Activated CD4-positive, alpha-beta memory T cell treated with anti-CD3 and anti-CD28 coated beads for 36 hours (primary cell): Measurements from ENCODE around the gene ARHGAP8. TPM values are rescaled to one million over a fixed set of nuclear protein-coding genes. Genes with fewer than 3 reads are reported as not detected.
A peak's percentile ranks its signal among the peaks of the same experiment; 100 is the strongest.
"Not testable (repeated sequence)": the region's sequence is repeated elsewhere in the genome, so short reads cannot be mapped to it uniquely, and the experiment has no call there.

ENCODE experiments used
- CTCF ChIA-PET: fragments of 350-600 bp; sonication (Branson Sonifier 250); formaldehyde crosslinking; loops from one replicate; lab custom pipeline; 2021; ENCODE audit warnings: antibody characterized with exemption, inconsistent platforms; lab: Charles Lee
- POLR2A ChIA-PET: fragments of 350-600 bp; sonication (Branson Sonifier 250); formaldehyde crosslinking; loops from one replicate; lab custom pipeline; 2021; ENCODE audit warnings: antibody characterized with exemption; lab: Charles Lee
- DNase-seq: peaks from one replicate; pipeline ENCODE4 v3.0.0-alpha.2; 2020
- H3K27ac Mint-ChIP-seq: one replicate; pipeline ENCODE4 v1.8.0; 2021; ENCODE audit warnings: mixed read lengths
- H3K27me3 Mint-ChIP-seq: one replicate; pipeline ENCODE4 v1.8.0; 2021; ENCODE audit warnings: mixed read lengths
- H3K36me3 Mint-ChIP-seq: one replicate; pipeline ENCODE4 v1.8.0; 2021; ENCODE audit warnings: mixed read lengths
- H3K4me1 Mint-ChIP-seq: one replicate; pipeline ENCODE4 v1.8.0; 2021; ENCODE audit warnings: low read depth, mixed read lengths
- H3K4me3 Mint-ChIP-seq: one replicate; pipeline ENCODE4 v1.8.0; 2021; ENCODE audit warnings: mild to moderate bottlenecking, mixed read lengths
- H3K9me3 Mint-ChIP-seq: one replicate; pipeline ENCODE4 v1.8.0; 2021; ENCODE audit warnings: mixed read lengths
- intact Hi-C: fragments of 100-400 bp; cut with micrococcal nuclease; formaldehyde crosslinking; loops from one replicate; pipeline ENCODE4 v1.15.1; 2023
- total RNA-seq, 2 experiments: library from RNA; stranded (reverse); gene quantifications; one replicate each; pipeline ENCODE4 v1.2.3, GENCODE V29; 2021

Gene ARHGAP8
- total RNA-seq, 2 experiments from 2014 or later = 0.73 to 0.88 TPM

DNA sequence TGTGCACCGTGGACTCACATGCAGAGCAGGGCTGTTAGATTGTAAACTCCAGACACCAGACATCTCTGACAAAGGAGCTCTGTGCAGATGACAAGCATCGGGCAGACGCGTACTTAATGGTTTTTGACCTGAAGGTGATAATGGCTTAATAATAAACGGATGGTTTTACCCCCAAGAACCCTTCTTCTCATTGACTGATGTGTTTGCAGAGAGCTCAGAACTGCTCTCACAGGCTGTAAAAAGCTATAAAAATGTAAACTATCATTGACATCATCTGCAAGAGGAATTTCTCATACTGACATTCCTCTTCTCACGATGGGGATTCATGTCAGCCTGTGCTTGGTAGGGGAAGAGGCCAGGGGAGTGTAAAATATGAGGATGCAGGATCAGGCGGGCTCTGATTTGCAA lies 8.6 kb upstream of the ARHGAP8 start:
- H3K4me3 Mint-ChIP-seq = no peak overlapping the region
- H3K27me3 Mint-ChIP-seq = peaks cover 9% of the 10 kb centered on the region
- no peaks in the 10 kb centered on the region for H3K9me3 Mint-ChIP-seq
- intact Hi-C loops = no loop called here
- H3K36me3 Mint-ChIP-seq = no peaks in the 10 kb centered on the region
- ChIA-PET CTCF (no interaction called here), POLR2A (no interaction called here)
- H3K4me1 Mint-ChIP-seq = no peaks in the 10 kb centered on the region
- DNase-seq = no peak
- no peak overlapping the region for H3K27ac Mint-ChIP-seq

DNA sequence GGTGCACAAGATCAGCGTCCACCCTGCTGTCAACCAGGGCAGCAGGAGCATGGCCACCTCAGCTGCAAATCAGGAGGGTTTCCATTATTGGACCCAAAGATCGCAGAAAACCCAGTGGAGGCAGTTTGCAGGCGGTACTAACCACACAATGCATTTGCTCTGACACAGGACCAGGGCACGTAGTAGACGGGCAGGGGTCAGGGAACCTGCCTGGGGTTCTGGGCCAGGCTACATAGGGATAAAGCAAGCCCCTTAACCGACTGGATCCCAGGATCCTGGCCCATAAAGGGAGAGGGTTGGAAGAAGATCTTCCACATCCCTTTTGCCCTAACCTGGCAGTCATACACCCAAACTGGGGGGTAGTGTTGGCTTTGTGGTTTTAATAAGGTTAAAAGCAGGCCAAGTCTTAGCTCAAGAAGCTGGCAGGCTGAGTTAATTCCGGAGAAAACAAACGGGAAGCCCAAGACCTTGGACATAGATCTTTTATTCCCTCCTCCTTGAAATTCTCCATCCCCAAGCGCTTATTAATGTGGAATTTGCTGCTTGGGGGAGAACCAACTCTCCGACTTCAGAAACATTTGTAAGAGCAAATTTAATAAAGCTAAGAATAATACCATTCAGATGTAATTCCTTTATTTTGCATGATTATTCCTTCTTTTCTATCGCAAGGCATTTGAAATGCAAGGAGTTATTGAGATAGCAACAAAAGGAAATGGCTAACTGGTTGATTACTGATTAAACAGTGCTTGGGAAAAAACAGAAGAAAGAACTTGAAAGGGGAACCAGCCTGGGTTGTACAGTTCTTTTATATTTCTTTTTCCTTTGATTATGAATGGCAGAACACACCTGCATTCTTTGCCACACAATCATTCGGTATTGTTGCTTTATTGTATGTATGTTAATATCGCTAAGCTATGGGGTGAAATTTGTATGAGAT lies 6.3 kb upstream of the ARHGAP8 start:
- Mint-ChIP-seq H3K27ac (no peak overlapping the region), H3K27me3 (peaks cover 16% of the 10 kb centered on the region), H3K4me3 (no peak overlapping the region), H3K36me3 (no peaks in the 10 kb centered on the region), H3K4me1 (no peaks in the 10 kb centered on the region), H3K9me3 (peaks cover 3% of the 10 kb centered on the region)
- DNase-seq = no peak
- intact Hi-C loops = no loop called here
- POLR2A ChIA-PET = no interaction called here
- CTCF ChIA-PET = interaction anchor here (1.0 kb wide), 1 partner anchor 9 kb away, joined by 4 read pairs; no protein-coding TSS in a partner anchor

DNA sequence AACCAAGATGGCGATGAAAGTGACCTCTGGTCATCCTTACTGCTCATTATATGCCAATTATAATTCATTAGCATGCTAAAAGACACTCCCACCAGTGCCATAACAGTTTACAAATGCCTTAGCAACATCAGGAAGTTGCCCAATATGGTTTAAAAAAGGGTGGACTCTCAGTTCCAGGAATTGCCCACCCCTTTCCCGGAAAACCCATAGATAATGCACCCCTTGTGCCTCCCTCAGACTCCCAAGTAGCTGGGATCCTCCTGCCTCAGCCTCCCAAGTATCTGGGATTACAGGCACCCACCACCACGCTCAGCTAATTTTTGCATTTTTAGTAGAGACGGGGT lies 4.6 kb upstream of the ARHGAP8 start:
- H3K36me3 Mint-ChIP-seq, DNase-seq, POLR2A ChIA-PET, H3K9me3 Mint-ChIP-seq, CTCF ChIA-PET, H3K4me1 Mint-ChIP-seq, intact Hi-C loops, H3K27ac Mint-ChIP-seq, H3K4me3 Mint-ChIP-seq: not testable (repeated sequence)
- H3K27me3 Mint-ChIP-seq = peaks cover 20% of the 10 kb centered on the region

DNA sequence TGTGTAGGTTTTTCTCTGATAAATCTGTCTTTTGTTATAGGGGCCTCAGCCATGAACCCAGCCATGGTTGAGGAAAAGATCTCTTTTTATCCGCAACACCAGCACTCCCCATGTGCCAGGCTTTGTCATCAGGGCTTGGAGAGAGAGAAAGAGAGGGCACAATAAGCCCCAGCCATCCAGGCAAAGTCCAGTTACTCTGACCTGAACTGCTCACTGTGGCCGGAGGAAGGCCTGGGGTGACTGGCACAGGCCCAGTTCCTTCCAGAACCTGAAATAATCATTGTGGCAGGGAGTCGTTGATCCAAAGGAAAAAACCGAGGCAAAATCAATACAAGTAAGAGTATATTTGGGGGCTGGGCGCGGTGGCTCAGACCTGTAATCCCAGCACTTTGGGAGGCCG lies 3.9 kb upstream of the ARHGAP8 start:
- POLR2A ChIA-PET = no interaction called here
- H3K4me1 Mint-ChIP-seq = peaks cover 4% of the 10 kb centered on the region
- H3K27me3 Mint-ChIP-seq = peaks cover 28% of the 10 kb centered on the region
- CTCF ChIA-PET = no interaction called here
- no peaks in the 10 kb centered on the region for H3K36me3 Mint-ChIP-seq
- H3K27ac Mint-ChIP-seq = no peak overlapping the region
- H3K4me3 Mint-ChIP-seq = no peak overlapping the region
- DNase-seq = no peak
- intact Hi-C loops = no loop called here
- H3K9me3 Mint-ChIP-seq = peaks cover 3% of the 10 kb centered on the region

DNA sequence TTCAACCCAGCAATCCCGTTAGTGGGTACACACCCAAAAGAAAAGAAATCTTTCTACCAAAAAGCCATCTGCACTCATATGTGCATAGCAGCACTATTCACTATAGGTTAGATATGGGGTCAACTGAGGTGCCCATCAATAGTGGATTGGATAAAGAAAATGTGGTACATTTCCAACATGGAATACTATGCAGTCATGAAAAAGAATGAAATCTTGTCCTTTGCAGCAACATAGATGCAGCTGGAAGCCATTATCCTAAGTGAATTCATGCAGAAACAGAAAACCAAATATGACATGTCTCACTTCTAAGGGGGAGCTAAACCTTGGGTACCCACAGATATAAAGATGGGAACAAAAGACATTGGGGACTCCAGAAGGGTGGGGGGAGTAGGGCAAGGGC lies 1.9 kb upstream of the ARHGAP8 start:
- peaks cover 42% of the 10 kb centered on the region for H3K27me3 Mint-ChIP-seq
- ChIA-PET CTCF (no interaction called here), POLR2A (no interaction called here)
- no peaks in the 10 kb centered on the region for H3K36me3 Mint-ChIP-seq
- peaks cover 3% of the 10 kb centered on the region for H3K9me3 Mint-ChIP-seq
- H3K4me3 Mint-ChIP-seq = no peak overlapping the region
- no peak for DNase-seq
- H3K4me1 Mint-ChIP-seq = peaks cover 4% of the 10 kb centered on the region
- no peak overlapping the region for H3K27ac Mint-ChIP-seq
- intact Hi-C loops = no loop called here

DNA sequence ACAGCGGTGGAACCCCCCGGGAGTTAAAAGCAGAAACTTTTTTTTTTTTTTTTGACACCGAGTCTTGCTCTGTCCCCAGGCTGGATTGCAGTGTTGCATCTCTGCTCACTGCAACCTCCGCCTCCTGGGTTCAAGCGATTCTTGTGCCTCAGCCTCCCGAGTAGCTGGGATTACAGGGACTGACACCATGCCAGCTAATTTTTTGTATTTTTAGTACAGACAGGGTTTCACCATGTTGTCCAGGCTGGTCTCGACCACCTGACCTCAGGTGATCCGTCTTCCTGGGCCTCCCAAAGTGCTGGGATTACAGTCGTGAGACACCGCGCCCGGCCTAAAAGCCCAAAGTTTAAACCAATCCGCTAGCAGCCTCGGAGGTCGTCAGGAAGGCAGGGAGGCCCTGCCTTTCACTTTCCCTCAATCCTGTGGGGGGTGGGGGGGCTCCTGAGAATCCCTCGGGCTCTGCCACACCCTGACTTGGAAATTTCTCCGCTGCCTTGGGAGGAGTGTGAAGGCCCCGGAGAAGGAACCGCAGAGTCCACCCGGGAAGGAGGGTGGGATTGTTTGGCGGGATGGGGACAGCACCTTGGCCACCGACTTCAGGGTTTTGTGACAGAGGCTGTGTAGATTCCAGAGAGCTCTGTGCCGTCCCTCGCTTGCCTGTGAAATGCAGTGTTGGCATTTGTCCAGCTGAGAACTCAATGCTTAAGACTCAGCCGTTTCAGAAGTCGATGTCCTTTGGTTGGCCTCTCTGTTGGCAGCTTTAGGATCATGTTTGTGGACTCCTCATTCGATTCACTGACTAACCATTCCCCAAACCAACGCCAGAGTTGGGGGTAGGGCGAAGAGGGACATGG lies 1.0 kb downstream of the ARHGAP8 start:
- CTCF ChIA-PET = no interaction called here
- POLR2A ChIA-PET = no interaction called here
- peaks cover 3% of the 10 kb centered on the region for H3K9me3 Mint-ChIP-seq
- peaks cover 38% of the 10 kb centered on the region for H3K27me3 Mint-ChIP-seq
- H3K36me3 Mint-ChIP-seq = no peaks in the 10 kb centered on the region
- no peak for DNase-seq
- H3K4me1 Mint-ChIP-seq = peaks cover 4% of the 10 kb centered on the region
- H3K4me3 Mint-ChIP-seq = peak overlapping the region; percentile 65
- no peak overlapping the region for H3K27ac Mint-ChIP-seq
- intact Hi-C loops = no loop called here

DNA sequence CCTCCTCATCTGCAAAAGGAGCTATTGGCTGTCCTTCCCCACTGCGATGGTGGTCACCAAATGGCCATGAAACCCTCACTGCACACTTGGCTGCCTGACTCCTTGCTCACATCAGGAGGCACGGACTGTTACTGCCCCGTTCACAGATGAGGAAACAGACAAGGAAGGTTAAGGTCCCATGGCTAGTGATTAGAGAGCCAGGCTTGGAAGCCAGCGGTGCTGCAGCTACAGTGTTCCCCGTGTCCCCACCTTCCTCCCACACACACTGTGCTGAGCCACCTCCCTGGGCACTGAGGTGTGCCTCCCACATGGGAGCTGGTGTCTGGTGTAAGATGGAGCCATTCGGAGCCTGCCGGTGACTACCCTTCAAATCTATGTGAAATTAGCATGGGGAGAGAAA lies 2.6 kb downstream of the ARHGAP8 start:
- peaks cover 3% of the 10 kb centered on the region for H3K9me3 Mint-ChIP-seq

DNA sequence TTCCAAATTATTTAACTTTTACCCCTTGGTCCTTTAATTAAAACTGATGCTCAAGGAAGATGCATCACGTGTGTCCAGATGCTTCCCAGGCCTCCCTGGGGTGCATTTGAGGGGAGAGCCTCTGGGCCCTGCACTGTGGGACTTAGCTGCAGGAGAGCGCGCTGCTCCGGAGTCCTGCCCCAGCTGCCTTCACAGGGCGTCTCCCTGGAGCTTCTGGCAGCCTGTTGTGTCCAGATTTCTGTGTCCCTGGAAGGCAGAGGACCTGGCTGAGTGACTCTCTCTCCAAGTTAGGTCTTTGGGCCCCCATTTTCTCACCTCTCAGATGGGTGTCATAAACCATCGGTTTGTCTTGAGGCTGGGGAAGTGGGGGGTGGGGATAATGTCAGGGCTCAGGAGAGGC lies 3.0 kb downstream of the ARHGAP8 start:
- H3K36me3 Mint-ChIP-seq = no peaks in the 10 kb centered on the region
- POLR2A ChIA-PET = no interaction called here
- H3K4me1 Mint-ChIP-seq = peaks cover 4% of the 10 kb centered on the region
- H3K9me3 Mint-ChIP-seq = peaks cover 3% of the 10 kb centered on the region
- no peak for DNase-seq
- no peak overlapping the region for H3K4me3 Mint-ChIP-seq
- H3K27me3 Mint-ChIP-seq = peaks cover 35% of the 10 kb centered on the region
- no peak overlapping the region for H3K27ac Mint-ChIP-seq
- intact Hi-C loops = no loop called here
- CTCF ChIA-PET = no interaction called here

More for the DNA sequence above, 2.6 kb downstream of the ARHGAP8 start:
- no peak overlapping the region for H3K27ac Mint-ChIP-seq
- intact Hi-C loops = no loop called here
- POLR2A ChIA-PET = no interaction called here
- H3K4me3 Mint-ChIP-seq = no peak overlapping the region
- H3K27me3 Mint-ChIP-seq = peaks cover 38% of the 10 kb centered on the region
- H3K4me1 Mint-ChIP-seq = peaks cover 4% of the 10 kb centered on the region
- CTCF ChIA-PET = no interaction called here
- no peak for DNase-seq
- H3K36me3 Mint-ChIP-seq = no peaks in the 10 kb centered on the region

DNA sequence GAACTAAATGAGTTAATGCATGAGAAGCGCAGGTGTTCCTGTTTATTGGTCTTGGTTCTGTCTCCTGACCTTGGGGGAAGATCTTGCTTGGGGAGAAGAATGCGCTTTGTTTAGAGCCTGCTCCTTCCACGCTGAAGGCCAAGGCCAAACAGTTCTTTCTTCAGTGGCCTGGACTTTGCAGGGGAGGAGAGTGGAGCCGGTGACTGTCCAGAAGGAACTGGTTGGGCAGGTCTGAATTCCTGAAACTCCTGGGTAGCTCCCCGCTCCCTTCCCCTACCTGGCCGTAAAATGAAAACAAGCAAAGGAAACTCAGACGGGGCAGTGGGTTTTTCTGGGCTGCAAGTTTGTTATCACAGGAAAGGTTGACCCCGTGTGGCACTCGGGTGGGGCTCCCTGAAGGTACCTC lies 3.6 kb downstream of the ARHGAP8 start:
- H3K27me3 Mint-ChIP-seq = peaks cover 32% of the 10 kb centered on the region
- H3K27ac Mint-ChIP-seq = no peak overlapping the region

DNA sequence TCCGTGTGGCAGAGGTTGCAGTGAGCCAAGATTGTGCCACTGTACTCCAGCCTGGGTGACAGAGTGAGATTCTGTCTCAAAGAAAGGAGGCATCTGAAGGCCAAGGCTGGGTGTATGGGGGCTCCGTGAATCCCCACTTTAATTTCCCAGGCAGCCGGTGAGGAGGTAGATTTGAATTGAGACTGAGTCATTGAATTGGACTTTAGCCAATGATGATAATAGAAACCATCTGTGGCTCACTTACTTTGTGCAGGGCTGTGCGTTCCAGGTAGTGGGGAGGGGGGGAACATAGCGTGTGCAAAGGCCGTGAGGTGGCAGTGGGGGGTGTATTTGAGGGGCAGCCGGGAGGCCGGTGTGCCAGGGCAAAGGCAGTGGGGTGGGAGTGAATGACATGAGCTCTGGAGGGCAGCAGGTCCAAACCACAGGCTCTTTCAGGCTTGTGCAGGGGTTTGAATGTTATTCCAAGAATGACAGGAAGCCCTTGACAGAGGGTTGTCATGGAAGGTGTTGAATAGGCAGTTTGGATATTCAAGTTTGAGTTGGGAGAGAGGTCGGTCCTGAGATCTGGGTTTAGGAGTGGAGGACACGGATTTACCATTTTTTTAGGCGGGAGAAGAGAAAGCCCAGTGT lies 6.1 kb downstream of the ARHGAP8 start:
- no peaks in the 10 kb centered on the region for H3K4me1 Mint-ChIP-seq
- intact Hi-C loops = no loop called here
- CTCF ChIA-PET = no interaction called here
- no peak overlapping the region for H3K27ac Mint-ChIP-seq
- no peak for DNase-seq
- no peaks in the 10 kb centered on the region for H3K36me3 Mint-ChIP-seq
- peaks cover 8% of the 10 kb centered on the region for H3K9me3 Mint-ChIP-seq
- POLR2A ChIA-PET = no interaction called here
- H3K27me3 Mint-ChIP-seq = peaks cover 21% of the 10 kb centered on the region
- H3K4me3 Mint-ChIP-seq = no peak overlapping the region

More for the DNA sequence above, 3.6 kb downstream of the ARHGAP8 start:
- intact Hi-C loops = no loop called here
- ChIA-PET POLR2A (no interaction called here), CTCF (no interaction called here)
- no peak for DNase-seq
- Mint-ChIP-seq H3K36me3 (no peaks in the 10 kb centered on the region), H3K9me3 (no peaks in the 10 kb centered on the region), H3K4me1 (peaks cover 4% of the 10 kb centered on the region), H3K4me3 (no peak overlapping the region)

DNA sequence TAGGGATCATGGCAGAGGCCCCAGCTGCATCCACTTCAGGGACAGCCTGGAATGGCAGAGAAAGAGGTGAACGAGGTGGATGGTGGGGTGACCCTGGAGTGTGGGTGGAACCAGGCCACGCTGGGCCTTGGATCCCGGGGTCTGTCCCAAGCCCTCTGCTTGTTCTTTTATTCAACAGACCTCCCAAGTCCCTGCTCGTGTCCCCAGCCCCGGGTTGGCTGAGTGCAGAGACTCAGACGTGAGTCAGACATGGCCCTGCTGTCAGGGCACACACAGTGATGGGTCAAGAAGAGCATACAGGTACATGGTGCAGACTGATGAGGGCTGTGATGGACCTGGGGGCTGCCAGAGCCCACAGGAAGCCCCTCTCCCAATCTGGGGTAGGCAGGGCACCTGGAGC lies 6.6 kb downstream of the ARHGAP8 start:
- ChIA-PET CTCF (no interaction called here), POLR2A (no interaction called here)
- Mint-ChIP-seq H3K9me3 (peaks cover 8% of the 10 kb centered on the region), H3K27me3 (peaks cover 15% of the 10 kb centered on the region), H3K4me3 (no peak overlapping the region), H3K27ac (no peak overlapping the region), H3K4me1 (no peaks in the 10 kb centered on the region), H3K36me3 (no peaks in the 10 kb centered on the region)
- no peak for DNase-seq
- intact Hi-C loops = no loop called here
